Measurements from ENCODE around the gene SLC9A7.
A peak's percentile ranks its signal among the peaks of the same experiment; 100 is the strongest.

SLC9A7 gene

GRCh38 chrX:46602468-46603102 is 156.3 kb downstream of the SLC9A7 start:
- no peak for DNase-seq (ENCODE audit: low spot score)

DNA sequence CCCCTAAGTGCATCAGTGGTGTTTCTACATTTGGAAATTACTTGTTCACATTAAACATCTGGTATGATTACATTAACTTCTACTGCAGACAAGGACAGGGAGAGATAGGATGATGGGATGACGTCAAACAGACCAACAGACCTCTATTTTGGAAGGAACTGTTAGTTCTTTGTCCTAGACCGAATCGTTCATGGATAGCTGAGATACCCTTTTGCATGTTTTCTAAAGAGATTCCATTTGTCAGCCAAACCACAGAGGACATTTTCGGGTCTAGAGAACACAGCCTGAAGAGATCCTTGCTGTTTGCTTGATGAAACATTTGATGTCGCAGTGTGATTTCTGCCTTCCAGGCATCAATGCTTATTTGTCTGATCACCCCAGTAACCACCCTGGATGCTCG is 157.6 kb downstream of the SLC9A7 start:
- no peak for DNase-seq (ENCODE audit: low spot score)

DNA sequence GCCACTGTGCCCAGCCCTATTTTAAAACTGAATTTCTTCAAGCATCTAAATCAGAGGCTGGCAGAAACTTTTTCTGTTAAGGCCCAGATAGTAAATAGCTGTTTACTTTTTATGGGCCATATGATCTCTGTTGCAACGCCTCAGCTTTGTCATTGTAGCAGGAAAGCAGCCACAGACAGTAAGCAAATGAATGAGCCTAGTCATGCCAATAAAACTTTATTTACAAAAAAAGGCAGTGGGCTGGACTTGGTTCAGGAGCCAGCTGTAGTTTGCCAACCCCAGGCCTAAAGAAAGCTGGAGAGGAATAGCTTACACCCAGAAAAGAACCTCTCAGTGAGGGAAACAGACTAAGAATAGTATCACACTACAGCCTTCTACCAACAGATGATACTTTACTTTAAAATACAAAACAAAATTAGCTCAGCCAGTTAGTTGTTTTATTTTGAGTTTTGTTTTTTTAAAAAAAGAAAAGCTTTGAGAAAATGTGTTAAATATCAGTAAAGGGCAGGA is 159.8 kb downstream of the SLC9A7 start:
- DNase-seq (ENCODE audit: low spot score): no peak

GRCh38 chrX:46597771-46598170 is 161.1 kb downstream of the SLC9A7 start:
- DNase-seq (ENCODE audit: low spot score): no peak

- DNase-seq (ENCODE audit: low spot score): no peak
These were observed 161.7 kb downstream of the SLC9A7 start for GRCh38 chrX:46597208-46597607.

- no peak for DNase-seq (ENCODE audit: low spot score)
These were observed 163.8 kb downstream of the SLC9A7 start for GRCh38 chrX:46595084-46595483.

- DNase-seq (ENCODE audit: low spot score): no peak
These were observed 168.8 kb downstream of the SLC9A7 start for GRCh38 chrX:46589977-46590723.

GRCh38 chrX:46588263-46588662 is 170.7 kb downstream of the SLC9A7 start:
- no peak for DNase-seq (ENCODE audit: low spot score)

DNA sequence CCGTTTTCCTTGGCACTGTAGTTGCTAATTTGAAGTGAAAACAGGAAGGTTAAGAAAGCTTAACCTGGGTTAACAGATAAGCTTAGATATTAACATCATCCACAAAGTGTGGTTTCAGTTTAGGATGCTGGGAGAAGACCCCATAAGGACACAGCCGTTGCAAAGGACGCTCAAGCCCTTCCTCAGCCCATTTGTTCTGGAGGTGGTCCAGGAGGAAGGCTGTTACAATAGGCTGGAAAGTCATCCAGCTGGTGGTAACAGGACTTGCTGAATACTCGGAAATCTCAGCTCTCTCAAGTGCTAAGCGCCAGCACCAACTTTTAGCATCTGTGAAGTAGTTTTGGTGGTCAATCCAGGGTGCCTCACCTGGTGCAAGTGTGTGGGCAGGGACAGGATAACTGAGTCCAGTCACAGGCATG is 171.2 kb downstream of the SLC9A7 start:
- no peak for DNase-seq (ENCODE audit: low spot score)

- no peak for DNase-seq (ENCODE audit: low spot score)
These were observed 171.8 kb downstream of the SLC9A7 start for GRCh38 chrX:46587158-46587557.

DNA sequence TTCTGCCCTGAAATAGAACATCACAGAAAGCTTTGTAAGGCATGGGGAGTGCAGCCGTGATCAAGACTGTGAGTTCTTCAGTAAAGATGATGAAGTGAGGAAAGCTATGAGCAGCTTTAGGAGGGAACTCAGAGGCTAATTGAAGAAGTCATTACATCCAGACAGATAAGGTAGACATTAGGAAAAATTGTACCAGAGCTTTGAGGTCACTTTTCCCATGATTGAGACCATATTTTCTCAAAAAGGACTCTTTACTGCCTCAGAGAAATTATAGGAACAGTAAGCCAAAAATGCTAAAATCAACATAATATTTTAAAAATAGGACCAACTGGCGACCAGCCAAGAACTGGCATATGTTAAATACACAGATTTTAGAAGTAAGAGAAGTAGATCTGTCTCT is 174.2 kb downstream of the SLC9A7 start:
- no peak for DNase-seq (ENCODE audit: low spot score)

DNA sequence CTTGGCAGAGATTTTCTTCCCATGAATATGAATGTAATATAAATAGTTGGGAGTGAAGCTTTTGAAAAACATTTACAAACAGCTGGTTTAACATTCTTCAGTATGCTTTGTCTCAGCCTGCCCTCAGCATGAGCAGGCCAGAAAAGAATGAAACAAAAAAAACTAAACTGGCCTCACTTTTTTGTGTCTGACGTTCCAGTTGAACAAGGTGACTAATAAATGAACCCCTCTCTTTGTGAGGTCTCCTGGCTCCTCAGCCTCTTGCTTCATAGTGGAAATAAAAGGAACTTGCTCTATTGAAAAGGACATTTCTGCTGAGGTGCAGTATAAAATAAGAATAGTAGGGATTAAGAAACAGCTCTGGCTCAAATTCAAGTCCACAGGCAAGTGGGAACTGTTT is 176.0 kb downstream of the SLC9A7 start:
- no peak for DNase-seq (ENCODE audit: low spot score)

DNA sequence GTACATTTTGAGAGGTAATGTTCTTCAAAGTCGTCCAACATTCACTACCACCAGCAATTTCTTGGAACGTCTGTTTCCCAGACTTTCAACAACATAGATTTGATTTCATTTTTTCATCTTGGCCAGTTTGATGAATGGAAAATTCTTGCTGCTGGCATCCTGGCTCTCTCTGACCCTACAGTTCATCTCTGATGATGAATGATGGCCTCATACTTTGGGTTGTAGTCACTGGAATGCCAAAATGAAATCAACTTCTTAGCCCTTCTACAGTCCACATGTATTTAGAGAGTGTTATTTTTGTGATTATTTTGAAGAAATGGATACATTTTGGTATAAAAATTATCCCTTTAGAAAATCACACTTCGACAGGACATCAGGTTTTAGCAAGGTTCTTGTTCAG is 176.6 kb downstream of the SLC9A7 start:
- no peak for DNase-seq (ENCODE audit: low spot score)

GRCh38 chrX:46580613-46581012 is 178.3 kb downstream of the SLC9A7 start:
- no peak for DNase-seq (ENCODE audit: low spot score)

DNA sequence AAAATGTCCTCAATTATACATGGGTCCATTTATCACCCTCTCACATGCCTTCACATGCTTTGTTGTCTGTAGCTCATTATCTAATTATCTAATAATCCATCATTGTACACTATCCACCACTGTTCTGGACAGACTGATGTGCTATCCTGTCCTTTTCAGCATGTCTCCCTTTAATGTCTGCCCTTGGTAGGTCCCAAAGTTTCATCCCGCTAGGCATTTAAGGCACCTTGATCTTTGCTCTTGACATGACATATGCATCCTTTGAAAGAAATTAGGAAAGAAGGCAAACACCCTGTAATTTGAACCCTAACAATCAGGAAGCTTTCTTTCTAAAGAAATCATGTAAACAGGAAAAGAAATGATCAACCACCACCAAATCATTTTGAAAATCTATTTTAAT is 179.7 kb downstream of the SLC9A7 start:
- no peak for DNase-seq (ENCODE audit: low spot score)

DNA sequence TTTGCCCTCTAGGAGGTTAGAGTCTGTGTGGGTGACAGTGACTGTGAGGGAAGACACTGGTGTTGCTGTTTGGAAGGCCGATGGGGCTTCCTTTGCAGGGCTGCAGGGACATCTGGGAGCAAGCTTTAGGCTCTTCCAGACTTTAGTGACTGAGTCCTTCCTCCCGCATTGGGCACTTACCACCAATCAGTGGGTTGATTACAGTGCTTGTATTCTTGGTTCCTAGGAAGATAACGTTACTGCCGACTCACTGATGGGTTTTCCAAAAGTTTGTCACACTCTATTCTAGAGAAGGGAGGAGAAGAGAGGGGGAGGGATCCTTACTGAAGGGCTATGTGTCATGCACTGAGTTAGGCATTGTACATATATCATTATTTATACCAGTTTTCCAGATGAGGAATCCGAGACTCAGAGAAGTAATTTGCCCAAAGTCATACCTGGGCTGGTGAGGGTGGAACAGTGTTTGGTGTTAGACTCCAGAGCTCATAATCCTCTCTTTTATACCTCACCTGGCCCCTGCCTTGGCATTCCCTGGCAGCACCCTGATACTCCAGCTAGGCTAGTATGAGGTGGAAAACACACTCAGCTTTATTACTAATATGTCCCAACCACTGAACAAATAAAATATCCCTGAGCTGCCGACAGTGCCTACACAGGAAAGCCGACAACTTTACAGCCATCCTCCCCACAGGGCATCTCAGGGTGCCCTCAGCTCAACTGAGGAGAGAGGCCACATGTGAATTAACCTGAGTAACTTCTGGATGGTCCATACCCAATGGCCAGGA is 181.5 kb downstream of the SLC9A7 start:
- DNase-seq (ENCODE audit: low spot score): no peak

DNA sequence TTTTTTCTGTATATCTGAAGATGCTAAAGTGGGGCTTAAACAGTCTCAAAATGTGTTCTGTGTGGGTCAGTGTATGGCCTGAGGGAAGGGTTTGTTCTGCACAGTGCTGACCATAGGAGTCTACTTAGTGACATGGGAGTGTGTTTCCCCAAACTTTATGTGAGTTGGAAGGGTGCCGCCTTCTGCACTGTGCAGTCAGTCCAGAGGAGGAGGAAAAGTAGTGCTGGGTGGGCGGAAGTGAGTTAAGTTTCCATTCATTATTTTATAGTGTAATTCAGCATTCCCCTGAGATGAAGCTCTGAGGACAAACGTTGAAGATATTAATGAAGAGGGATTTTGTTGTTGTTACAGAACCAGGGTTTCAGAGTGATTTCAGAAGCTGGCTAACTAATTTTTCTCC is 182.5 kb downstream of the SLC9A7 start:
- no peak for DNase-seq (ENCODE audit: low spot score)

DNA sequence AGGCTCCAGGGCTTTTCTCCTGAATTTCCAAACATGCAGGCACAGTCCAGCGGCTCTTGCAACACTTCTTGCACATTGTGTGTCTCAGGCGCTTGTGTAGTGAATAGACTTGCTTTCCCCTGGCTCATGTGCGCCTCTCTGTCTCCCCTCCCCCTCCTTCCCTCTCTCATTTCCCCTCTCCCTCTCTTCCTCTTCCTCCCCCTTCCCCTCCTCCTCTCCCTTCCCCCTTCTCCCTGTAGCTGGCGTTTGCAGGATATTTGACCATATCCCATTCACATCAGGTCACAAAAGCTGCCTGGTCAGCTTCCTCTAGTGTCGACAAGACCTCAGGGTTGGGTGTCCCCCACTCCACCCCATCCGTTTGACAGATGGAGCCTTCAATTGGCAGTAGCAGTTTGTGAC is 182.9 kb downstream of the SLC9A7 start:
- no peak for DNase-seq (ENCODE audit: low spot score)

- no peak for DNase-seq (ENCODE audit: low spot score)
These were observed 183.3 kb downstream of the SLC9A7 start for GRCh38 chrX:46575586-46575985.

- DNase-seq (ENCODE audit: low spot score): no peak
These were observed 184.0 kb downstream of the SLC9A7 start for GRCh38 chrX:46574774-46575381.

GRCh38 chrX:46573892-46574773 is 184.8 kb downstream of the SLC9A7 start:
- peak; percentile 53 for DNase-seq (ENCODE audit: low spot score)
